Subcutaneous adipose tissue (tissue), 4 donors: Measurements from ENCODE around the gene NFIB. TPM values are rescaled to one million over a fixed set of nuclear protein-coding genes. Genes with fewer than 3 reads are reported as not detected.

Source experiments
- CTCF ChIP-seq: fragments of 450-650 bp; IDR thresholded peaks from one replicate; pipeline ENCODE4 v1.5.1; 2016; ENCODE audit warnings: low read depth, mild to moderate bottlenecking, control low read depth, antibody characterized with exemption, moderate library complexity
- total RNA-seq, 4 donors: library from RNA; depleted of rRNA; stranded (reverse); fragments of >200 nt; gene quantifications; one replicate each; pipeline ENCODE4 v1.1.0, GENCODE V29; 2016

The NFIB gene
- total RNA-seq, 4 donors from 2014 or later: 79.2 to 215 (median 126) TPM

GRCh38 chr9:14352503-14352902 is 38.6 kb upstream of the NFIB start:
- TF ChIP-seq CTCF: no peak

- TF ChIP-seq CTCF: no peak
Observed at GRCh38 chr9:14351221-14351836, 37.4 kb upstream of the NFIB start.

- TF ChIP-seq CTCF: no peak
Observed at GRCh38 chr9:14350754-14351153, 36.8 kb upstream of the NFIB start.

GRCh38 chr9:14350349-14350728 is 36.4 kb upstream of the NFIB start:
- TF ChIP-seq CTCF: no peak

GRCh38 chr9:14349447-14350348 is 35.8 kb upstream of the NFIB start:
- TF ChIP-seq CTCF: no peak

- no peak for TF ChIP-seq CTCF
Observed at GRCh38 chr9:14349146-14349446, 35.2 kb upstream of the NFIB start.

- TF ChIP-seq CTCF: no peak
Observed at GRCh38 chr9:14348373-14349145, 34.6 kb upstream of the NFIB start.
